Vagina (tissue), 2 donors: Measurements from ENCODE around the gene MACROD2. TPM values are rescaled to one million over a fixed set of nuclear protein-coding genes. Genes with fewer than 3 reads are reported as not detected.

Experiments used
- DNase-seq, 2 donors: peaks; one replicate each; pipeline ENCODE4 v3.0.0-alpha.2; 2017; ENCODE audit errors: extremely low spot score in 2 of 2
- H3K27ac ChIP-seq: fragments of 200-600 bp; sonication (generic); one replicate; pipeline ENCODE4 v1.5.1; 2019
- H3K27me3 ChIP-seq: fragments of 200-600 bp; sonication (generic); one replicate; pipeline ENCODE4 v1.5.1; 2019
- H3K36me3 ChIP-seq, 2 donors: fragments of 200-600 bp; sonication (generic); one replicate each; pipeline ENCODE4 v1.5.1; 2017 to 2019
- H3K4me1 ChIP-seq: fragments of 200-600 bp; sonication (generic); one replicate; pipeline ENCODE4 v1.5.1; 2019
- H3K4me3 ChIP-seq, 2 donors: fragments of 200-600 bp; sonication (generic); 1 replicate in 1 of 2; 2 replicates in 1 of 2; pipeline ENCODE4 v1.5.1; 2016 to 2019
- H3K9me3 ChIP-seq: fragments of 200-600 bp; sonication (generic); one replicate; pipeline ENCODE4 v1.5.1; 2019
- POLR2A ChIP-seq, 2 donors: fragments of 450-650 bp; IDR thresholded peaks; one replicate each; pipeline ENCODE4 v1.6.1; 2017; ENCODE audit warnings: antibody characterized with exemption in 2 of 2, mild to moderate bottlenecking in 2 of 2, moderate library complexity in 2 of 2
- POLR2AphosphoS5 ChIP-seq, 2 donors: sonication (generic); formaldehyde crosslinking; IDR thresholded peaks; one replicate each; pipeline ENCODE4 v1.9.0; 2017; ENCODE audit warnings: antibody characterized with exemption in 2 of 2, mild to moderate bottlenecking in 2 of 2, low read depth in 1 of 2; ENCODE audit not compliant: insufficient read depth in 1 of 2
- intact Hi-C: fragments of 100-400 bp; cut with DNase I; formaldehyde crosslinking; loops from one replicate; pipeline ENCODE4 v1.15.1; 2023
- total RNA-seq: library from RNA; depleted of rRNA; stranded (reverse); fragments of >200 nt; gene quantifications from one replicate; pipeline ENCODE4 v1.2.3, GENCODE V29; 2016
- TF ChIP-seq, protein P1 (sequence below), 3 experiments: fragments of 450-650 bp in 2 of 3; fragments of 200-600 bp in 1 of 3; sonication (generic) in 1 of 3; IDR thresholded peaks; one replicate each; pipeline ENCODE4 v1.5.1; 2017 to 2019; ENCODE audit warnings: antibody characterized with exemption in 3 of 3, mild to moderate bottlenecking in 2 of 3, moderate library complexity in 2 of 3

Gene MACROD2
- total RNA-seq, 1 donor from 2014 or later = 12.5 TPM

DNA sequence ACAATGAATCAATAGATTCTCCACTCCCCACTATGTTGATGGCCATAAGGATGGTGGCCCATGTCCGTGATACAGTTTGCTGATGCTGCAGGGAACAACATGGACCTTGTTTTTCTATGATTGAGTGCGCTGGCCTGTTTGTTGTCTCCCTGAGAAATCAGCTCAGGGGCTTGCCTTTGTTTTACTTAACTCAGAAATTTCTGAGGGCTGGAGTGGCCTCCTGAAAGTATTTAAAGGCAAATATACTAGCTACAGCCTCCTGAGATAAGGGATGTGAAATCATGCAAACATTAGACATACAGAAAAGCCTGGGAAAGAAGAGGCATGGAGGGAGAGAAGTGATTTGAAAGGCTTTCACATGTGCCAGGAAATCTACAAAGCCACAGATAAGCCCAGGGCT lies 512.4 kb downstream of the MACROD2 start:
- H3K4me3 ChIP-seq = no peak overlapping the region
- no peaks in the 10 kb centered on the region for H3K27me3 ChIP-seq
- no peak for DNase-seq
- H3K9me3 ChIP-seq = no peaks in the 10 kb centered on the region
- H3K4me1 ChIP-seq = no peaks in the 10 kb centered on the region
- H3K27ac ChIP-seq = no peak overlapping the region
- TF ChIP-seq POLR2AphosphoS5 (IDR thresholded peaks at IDR 0.05; ENCODE audit: insufficient read depth in 1 of 2, low read depth in 1 of 2) = no peak
- intact Hi-C loops = no loop called here
- H3K36me3 ChIP-seq = no peaks in the 10 kb centered on the region

DNA sequence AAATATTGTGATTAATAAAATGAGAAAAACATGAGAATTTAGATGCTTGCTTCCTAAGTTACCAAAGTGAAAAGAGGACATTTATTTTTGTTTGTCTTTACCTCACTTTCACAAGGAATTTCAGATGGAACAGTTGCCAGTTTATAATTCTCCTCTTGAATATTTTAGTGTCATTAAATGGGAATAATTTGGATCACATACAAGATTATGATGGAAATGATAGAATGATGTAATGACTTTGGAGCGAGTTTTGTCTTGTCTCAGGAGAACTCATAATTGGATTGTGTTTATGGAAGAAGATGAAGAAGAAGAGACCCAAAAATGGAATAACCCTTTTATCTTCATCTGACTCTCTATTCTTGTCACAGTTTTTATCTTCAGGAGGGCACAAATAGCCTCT lies 515.0 kb downstream of the MACROD2 start:
- no peak overlapping the region for H3K4me3 ChIP-seq
- no peak overlapping the region for H3K27ac ChIP-seq
- no peak for DNase-seq
- H3K36me3 ChIP-seq = no peaks in the 10 kb centered on the region
- no peaks in the 10 kb centered on the region for H3K9me3 ChIP-seq
- no peaks in the 10 kb centered on the region for H3K27me3 ChIP-seq
- no peaks in the 10 kb centered on the region for H3K4me1 ChIP-seq
- intact Hi-C loops = no loop called here
- TF ChIP-seq, protein P1, sequence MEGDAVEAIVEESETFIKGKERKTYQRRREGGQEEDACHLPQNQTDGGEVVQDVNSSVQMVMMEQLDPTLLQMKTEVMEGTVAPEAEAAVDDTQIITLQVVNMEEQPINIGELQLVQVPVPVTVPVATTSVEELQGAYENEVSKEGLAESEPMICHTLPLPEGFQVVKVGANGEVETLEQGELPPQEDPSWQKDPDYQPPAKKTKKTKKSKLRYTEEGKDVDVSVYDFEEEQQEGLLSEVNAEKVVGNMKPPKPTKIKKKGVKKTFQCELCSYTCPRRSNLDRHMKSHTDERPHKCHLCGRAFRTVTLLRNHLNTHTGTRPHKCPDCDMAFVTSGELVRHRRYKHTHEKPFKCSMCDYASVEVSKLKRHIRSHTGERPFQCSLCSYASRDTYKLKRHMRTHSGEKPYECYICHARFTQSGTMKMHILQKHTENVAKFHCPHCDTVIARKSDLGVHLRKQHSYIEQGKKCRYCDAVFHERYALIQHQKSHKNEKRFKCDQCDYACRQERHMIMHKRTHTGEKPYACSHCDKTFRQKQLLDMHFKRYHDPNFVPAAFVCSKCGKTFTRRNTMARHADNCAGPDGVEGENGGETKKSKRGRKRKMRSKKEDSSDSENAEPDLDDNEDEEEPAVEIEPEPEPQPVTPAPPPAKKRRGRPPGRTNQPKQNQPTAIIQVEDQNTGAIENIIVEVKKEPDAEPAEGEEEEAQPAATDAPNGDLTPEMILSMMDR (IDR thresholded peaks at IDR 0.05) = no peak
- TF ChIP-seq POLR2AphosphoS5 (IDR thresholded peaks at IDR 0.05; ENCODE audit: insufficient read depth in 1 of 2, low read depth in 1 of 2) = no peak
- no peak for TF ChIP-seq POLR2A (IDR thresholded peaks at IDR 0.05)

DNA sequence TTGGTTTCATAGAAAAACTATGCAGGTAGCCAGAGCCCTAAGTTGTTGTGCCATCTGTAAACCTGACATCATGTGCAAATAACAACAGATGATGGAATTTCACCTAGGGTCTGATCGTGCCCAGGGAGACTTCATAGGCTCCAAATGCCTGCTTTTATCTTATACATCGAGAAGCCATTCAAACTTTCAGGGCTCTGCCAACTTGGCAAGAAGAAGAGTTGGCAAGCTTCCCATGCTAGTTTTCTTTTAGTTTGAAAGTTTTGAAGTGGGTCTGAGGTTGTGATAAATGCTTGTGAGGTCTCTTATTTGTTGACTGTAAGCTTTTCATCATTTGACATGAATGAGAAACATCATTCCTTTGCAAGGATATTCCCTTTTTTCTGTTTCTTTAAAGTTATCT lies 517.5 kb downstream of the MACROD2 start:
- Histone ChIP-seq H3K4me1 (no peaks in the 10 kb centered on the region), H3K27me3 (no peaks in the 10 kb centered on the region), H3K27ac (no peak overlapping the region), H3K4me3 (no peak overlapping the region), H3K36me3 (no peaks in the 10 kb centered on the region), H3K9me3 (no peaks in the 10 kb centered on the region)
- no peak for DNase-seq
- TF ChIP-seq POLR2A (IDR thresholded peaks at IDR 0.05) (no peak), POLR2AphosphoS5 (IDR thresholded peaks at IDR 0.05; ENCODE audit: insufficient read depth in 1 of 2, low read depth in 1 of 2) (no peak)
- TF ChIP-seq, protein P1 (IDR thresholded peaks at IDR 0.05) = no peak
- intact Hi-C loops = no loop called here

DNA sequence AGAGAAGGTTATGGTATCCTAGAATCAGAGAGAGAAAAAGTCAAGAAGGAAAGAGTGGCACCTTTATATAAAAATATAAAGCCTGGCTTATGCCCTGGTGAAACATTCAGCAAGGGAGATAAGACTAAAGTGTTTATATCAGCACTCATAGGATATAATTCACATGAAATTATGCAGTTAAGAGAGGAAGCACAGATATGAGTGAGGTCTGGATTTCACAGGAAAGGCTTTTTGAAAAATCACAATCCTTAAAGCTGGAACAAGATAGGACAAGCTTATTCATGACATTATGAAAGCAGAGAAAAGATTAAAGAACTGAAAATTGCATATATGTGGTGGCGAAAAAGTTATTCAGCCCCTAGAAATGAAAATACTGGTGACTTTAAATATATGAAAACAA lies 523.3 kb downstream of the MACROD2 start:
- intact Hi-C loops = no loop called here
- Histone ChIP-seq H3K36me3 (no peaks in the 10 kb centered on the region), H3K9me3 (no peaks in the 10 kb centered on the region), H3K4me1 (no peaks in the 10 kb centered on the region), H3K27me3 (no peaks in the 10 kb centered on the region), H3K27ac (no peak overlapping the region), H3K4me3 (no peak overlapping the region)
- no peak for DNase-seq
- TF ChIP-seq, protein P1 (IDR thresholded peaks at IDR 0.05) = no peak
- TF ChIP-seq POLR2A (IDR thresholded peaks at IDR 0.05) = no peak
- no peak for TF ChIP-seq POLR2AphosphoS5 (IDR thresholded peaks at IDR 0.05; ENCODE audit: insufficient read depth in 1 of 2, low read depth in 1 of 2)

DNA sequence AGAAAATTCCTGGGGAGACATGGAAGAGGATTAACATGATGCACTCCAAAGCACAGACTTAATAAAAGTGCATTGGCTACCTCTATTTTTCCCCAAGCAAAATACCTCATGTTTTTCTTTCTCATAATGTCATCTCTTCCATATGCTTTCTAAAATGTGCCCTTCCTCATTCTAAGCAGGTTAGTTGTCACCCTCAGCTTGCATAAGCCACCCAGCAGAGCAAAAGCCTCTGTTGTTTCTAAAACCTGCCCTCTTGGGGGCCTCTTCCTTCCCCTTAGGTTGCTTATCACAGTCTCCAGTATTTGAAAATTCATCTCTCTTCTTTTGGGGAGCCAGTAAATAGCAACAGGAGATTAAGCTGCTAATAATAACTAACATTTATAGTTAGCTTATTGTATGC lies 525.7 kb downstream of the MACROD2 start:
- Histone ChIP-seq H3K4me1 (no peaks in the 10 kb centered on the region), H3K4me3 (no peak overlapping the region), H3K9me3 (no peaks in the 10 kb centered on the region), H3K36me3 (no peaks in the 10 kb centered on the region), H3K27ac (no peak overlapping the region), H3K27me3 (no peaks in the 10 kb centered on the region)
- DNase-seq = no peak
- intact Hi-C loops = no loop called here
- TF ChIP-seq, protein P1 (IDR thresholded peaks at IDR 0.05) = no peak
- TF ChIP-seq POLR2AphosphoS5 (IDR thresholded peaks at IDR 0.05; ENCODE audit: insufficient read depth in 1 of 2, low read depth in 1 of 2) = no peak
- no peak for TF ChIP-seq POLR2A (IDR thresholded peaks at IDR 0.05)

DNA sequence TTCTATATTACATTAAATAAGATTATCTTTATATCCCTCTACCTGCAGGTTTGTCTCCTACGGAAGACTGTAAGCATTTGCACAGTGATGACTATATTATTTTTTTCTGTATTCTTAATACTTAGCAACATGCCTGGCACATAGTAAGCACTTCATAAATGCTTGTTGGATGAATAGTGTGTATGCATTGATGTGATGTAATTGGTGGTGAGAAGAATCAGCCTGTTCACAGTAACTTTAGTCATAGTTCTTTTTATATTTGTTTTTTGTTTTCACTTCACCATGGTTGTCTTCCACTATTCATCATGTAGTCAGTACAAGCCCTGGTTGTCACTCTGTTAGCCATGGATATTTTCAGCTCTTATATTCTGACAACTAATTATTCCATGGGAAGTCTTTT lies 526.1 kb downstream of the MACROD2 start:
- no peaks in the 10 kb centered on the region for H3K9me3 ChIP-seq
- no peaks in the 10 kb centered on the region for H3K27me3 ChIP-seq
- no peak overlapping the region for H3K4me3 ChIP-seq
- no peak overlapping the region for H3K27ac ChIP-seq
- no peaks in the 10 kb centered on the region for H3K4me1 ChIP-seq
- no peak for DNase-seq
- intact Hi-C loops = no loop called here
- TF ChIP-seq POLR2AphosphoS5 (IDR thresholded peaks at IDR 0.05; ENCODE audit: insufficient read depth in 1 of 2, low read depth in 1 of 2) = no peak
- TF ChIP-seq, protein P1 (IDR thresholded peaks at IDR 0.05) = no peak
- no peak for TF ChIP-seq POLR2A (IDR thresholded peaks at IDR 0.05)
- no peaks in the 10 kb centered on the region for H3K36me3 ChIP-seq
